Activated naive CD4-positive, alpha-beta T cell treated with anti-CD3 and anti-CD28 coated beads, Interleukin-2, amount 50 U/mL, for 24 hours (primary cell): ENCODE measurements around the gene FRAS1.
"Not testable (repeated sequence)": the region's sequence is repeated elsewhere in the genome, so short reads cannot be mapped to it uniquely, and the experiment has no call there.

ENCODE experiments used
- H3K27ac Mint-ChIP-seq: one replicate; pipeline ENCODE4 v1.8.0; 2021; ENCODE audit warnings: mild to moderate bottlenecking, mixed read lengths
- H3K27me3 Mint-ChIP-seq: one replicate; pipeline ENCODE4 v1.8.0; 2021; ENCODE audit warnings: mixed read lengths
- H3K36me3 Mint-ChIP-seq: one replicate; pipeline ENCODE4 v1.8.0; 2021; ENCODE audit warnings: mixed read lengths
- H3K4me1 Mint-ChIP-seq: one replicate; pipeline ENCODE4 v1.8.0; 2021; ENCODE audit warnings: mixed read lengths
- H3K4me3 Mint-ChIP-seq: one replicate; pipeline ENCODE4 v1.8.0; 2021; ENCODE audit warnings: mild to moderate bottlenecking, mixed read lengths
- H3K9me3 Mint-ChIP-seq: one replicate; pipeline ENCODE4 v1.8.0; 2021; ENCODE audit warnings: mixed read lengths

The FRAS1 gene

GRCh38 chr4:78075986-78076385 lies 18.9 kb downstream of the FRAS1 start:
- no peak overlapping the region for H3K4me3 Mint-ChIP-seq
- no peaks in the 10 kb centered on the region for H3K36me3 Mint-ChIP-seq
- H3K9me3 Mint-ChIP-seq = no peaks in the 10 kb centered on the region
- no peaks in the 10 kb centered on the region for H3K4me1 Mint-ChIP-seq
- H3K27me3 Mint-ChIP-seq = peaks cover 28% of the 10 kb centered on the region
- H3K27ac Mint-ChIP-seq = no peak overlapping the region

- H3K4me3 Mint-ChIP-seq = no peak overlapping the region
- no peak overlapping the region for H3K27ac Mint-ChIP-seq
- no peaks in the 10 kb centered on the region for H3K36me3 Mint-ChIP-seq
- H3K4me1 Mint-ChIP-seq = no peaks in the 10 kb centered on the region
- H3K9me3 Mint-ChIP-seq = no peaks in the 10 kb centered on the region
- H3K27me3 Mint-ChIP-seq = peaks cover 20% of the 10 kb centered on the region
These were observed 21.0 kb downstream of the FRAS1 start for GRCh38 chr4:78078101-78078500.

GRCh38 chr4:78079726-78080430 lies 22.8 kb downstream of the FRAS1 start:
- no peaks in the 10 kb centered on the region for H3K36me3 Mint-ChIP-seq
- no peaks in the 10 kb centered on the region for H3K4me1 Mint-ChIP-seq
- no peak overlapping the region for H3K27ac Mint-ChIP-seq
- no peaks in the 10 kb centered on the region for H3K9me3 Mint-ChIP-seq
- H3K4me3 Mint-ChIP-seq = no peak overlapping the region
- H3K27me3 Mint-ChIP-seq = peaks cover 15% of the 10 kb centered on the region

- Mint-ChIP-seq H3K4me1 (no peaks in the 10 kb centered on the region), H3K27ac (no peak overlapping the region), H3K36me3 (no peaks in the 10 kb centered on the region), H3K27me3 (peaks cover 13% of the 10 kb centered on the region), H3K9me3 (no peaks in the 10 kb centered on the region), H3K4me3 (no peak overlapping the region)
These were observed 24.4 kb downstream of the FRAS1 start for GRCh38 chr4:78081541-78081940.

GRCh38 chr4:78083035-78083434 lies 25.9 kb downstream of the FRAS1 start:
- no peaks in the 10 kb centered on the region for H3K36me3 Mint-ChIP-seq
- no peak overlapping the region for H3K4me3 Mint-ChIP-seq
- H3K4me1 Mint-ChIP-seq = no peaks in the 10 kb centered on the region
- H3K9me3 Mint-ChIP-seq = no peaks in the 10 kb centered on the region
- H3K27ac Mint-ChIP-seq = no peak overlapping the region
- H3K27me3 Mint-ChIP-seq = peaks cover 15% of the 10 kb centered on the region

- Mint-ChIP-seq H3K27ac (no peak overlapping the region), H3K4me1 (no peaks in the 10 kb centered on the region), H3K36me3 (no peaks in the 10 kb centered on the region), H3K27me3 (peaks cover 13% of the 10 kb centered on the region), H3K4me3 (no peak overlapping the region), H3K9me3 (no peaks in the 10 kb centered on the region)
These were observed 34.4 kb downstream of the FRAS1 start for GRCh38 chr4:78091534-78091933.

- not testable (repeated sequence) for H3K36me3 Mint-ChIP-seq, H3K4me3 Mint-ChIP-seq, H3K9me3 Mint-ChIP-seq, H3K27ac Mint-ChIP-seq, H3K4me1 Mint-ChIP-seq
- peaks cover 11% of the 10 kb centered on the region for H3K27me3 Mint-ChIP-seq
These were observed 35.2 kb downstream of the FRAS1 start for GRCh38 chr4:78092350-78092749.

- no peaks in the 10 kb centered on the region for H3K36me3 Mint-ChIP-seq
These were observed 35.7 kb downstream of the FRAS1 start for GRCh38 chr4:78092850-78093249.

GRCh38 chr4:78095081-78095480 lies 38.0 kb downstream of the FRAS1 start:
- H3K9me3 Mint-ChIP-seq = no peaks in the 10 kb centered on the region
- no peak overlapping the region for H3K4me3 Mint-ChIP-seq
- no peak overlapping the region for H3K27ac Mint-ChIP-seq
- H3K4me1 Mint-ChIP-seq = no peaks in the 10 kb centered on the region
- no peaks in the 10 kb centered on the region for H3K36me3 Mint-ChIP-seq
- peaks cover 10% of the 10 kb centered on the region for H3K27me3 Mint-ChIP-seq

More at GRCh38 chr4:78092850-78093249, 35.7 kb downstream of the FRAS1 start:
- no peak overlapping the region for H3K27ac Mint-ChIP-seq
- no peak overlapping the region for H3K4me3 Mint-ChIP-seq
- H3K9me3 Mint-ChIP-seq = no peaks in the 10 kb centered on the region
- H3K27me3 Mint-ChIP-seq = peaks cover 11% of the 10 kb centered on the region
- no peaks in the 10 kb centered on the region for H3K4me1 Mint-ChIP-seq

GRCh38 chr4:78099058-78099457 lies 41.9 kb downstream of the FRAS1 start:
- Mint-ChIP-seq H3K27ac (no peak overlapping the region), H3K9me3 (no peaks in the 10 kb centered on the region), H3K4me1 (no peaks in the 10 kb centered on the region), H3K4me3 (no peak overlapping the region), H3K27me3 (peaks cover 8% of the 10 kb centered on the region), H3K36me3 (no peaks in the 10 kb centered on the region)

- Mint-ChIP-seq H3K4me1 (no peaks in the 10 kb centered on the region), H3K27me3 (peaks cover 12% of the 10 kb centered on the region), H3K27ac (no peak overlapping the region), H3K36me3 (no peaks in the 10 kb centered on the region), H3K9me3 (peaks cover under 1% of the 10 kb centered on the region), H3K4me3 (no peak overlapping the region)
These were observed 42.9 kb downstream of the FRAS1 start for GRCh38 chr4:78100060-78100459.

- Mint-ChIP-seq H3K36me3 (no peaks in the 10 kb centered on the region), H3K27ac (no peak overlapping the region), H3K9me3 (no peaks in the 10 kb centered on the region), H3K4me3 (no peak overlapping the region), H3K27me3 (peaks cover 9% of the 10 kb centered on the region), H3K4me1 (no peaks in the 10 kb centered on the region)
These were observed 62.6 kb downstream of the FRAS1 start for GRCh38 chr4:78119698-78120097.

GRCh38 chr4:78120144-78120880 lies 63.2 kb downstream of the FRAS1 start:
- no peaks in the 10 kb centered on the region for H3K9me3 Mint-ChIP-seq
- H3K27ac Mint-ChIP-seq = no peak overlapping the region
- H3K27me3 Mint-ChIP-seq = peaks cover 9% of the 10 kb centered on the region
- no peaks in the 10 kb centered on the region for H3K36me3 Mint-ChIP-seq
- H3K4me1 Mint-ChIP-seq = no peaks in the 10 kb centered on the region
- H3K4me3 Mint-ChIP-seq = no peak overlapping the region

GRCh38 chr4:78121338-78121904 lies 64.3 kb downstream of the FRAS1 start:
- no peak overlapping the region for H3K27ac Mint-ChIP-seq

GRCh38 chr4:78125834-78126331 lies 68.8 kb downstream of the FRAS1 start:
- not testable (repeated sequence) for H3K36me3 Mint-ChIP-seq, H3K27ac Mint-ChIP-seq, H3K9me3 Mint-ChIP-seq, H3K4me3 Mint-ChIP-seq, H3K4me1 Mint-ChIP-seq
- peaks cover 16% of the 10 kb centered on the region for H3K27me3 Mint-ChIP-seq

More at GRCh38 chr4:78121338-78121904, 64.3 kb downstream of the FRAS1 start:
- H3K4me1 Mint-ChIP-seq = no peaks in the 10 kb centered on the region
- no peaks in the 10 kb centered on the region for H3K9me3 Mint-ChIP-seq
- no peak overlapping the region for H3K4me3 Mint-ChIP-seq
- no peaks in the 10 kb centered on the region for H3K36me3 Mint-ChIP-seq
- peaks cover 9% of the 10 kb centered on the region for H3K27me3 Mint-ChIP-seq
